GM18951 (cell line): Measurements from ENCODE around the gene NUTM2D.
A peak's percentile ranks its signal among the peaks of the same experiment; 100 is the strongest.
"Not testable (repeated sequence)": the region's sequence is repeated elsewhere in the genome, so short reads cannot be mapped to it uniquely, and the experiment has no call there.

Experiments
- POLR2A ChIP-seq: IDR thresholded peaks from 4 replicates; pipeline ENCODE4 v1.6.1; 2011; ENCODE audit warnings: mild to moderate bottlenecking; ENCODE audit not compliant: insufficient read length, insufficient read depth; ENCODE audit errors: extremely low read depth
- in situ Hi-C: fragments of 300-500 bp; cut with MboI; formaldehyde crosslinking; loops from one replicate; pipeline ENCODE4 v1.12.0; 2022; ENCODE audit warnings: low sequenced_read_pairs, mixed read lengths, inconsistent platforms; ENCODE audit not compliant: unreplicated experiment

NUTM2D gene

GRCh38 chr10:87342711-87343258 lies 14.8 kb upstream of the NUTM2D start:
- in situ Hi-C loops: not testable (repeated sequence)
- TF ChIP-seq POLR2A: peak; percentile 43

GRCh38 chr10:87345743-87346142 lies 11.8 kb upstream of the NUTM2D start:
- in situ Hi-C loops: not testable (repeated sequence)

GRCh38 chr10:87350161-87350560 lies 7.4 kb upstream of the NUTM2D start:
- in situ Hi-C loops: not testable (repeated sequence)

- in situ Hi-C loops: not testable (repeated sequence)
These were observed 4.7 kb upstream of the NUTM2D start for GRCh38 chr10:87352825-87353224.

- in situ Hi-C loops: not testable (repeated sequence)
These were observed 2.4 kb upstream of the NUTM2D start for GRCh38 chr10:87355110-87355509.

- in situ Hi-C loops: not testable (repeated sequence)
These were observed 615 bp downstream of the NUTM2D start for GRCh38 chr10:87358159-87358558.

GRCh38 chr10:87369514-87370112 lies 12.1 kb downstream of the NUTM2D start:
- in situ Hi-C loops: not testable (repeated sequence)

GRCh38 chr10:87374091-87374490 lies 16.5 kb downstream of the NUTM2D start:
- in situ Hi-C loops: not testable (repeated sequence)

- in situ Hi-C loops: not testable (repeated sequence)
These were observed 21.6 kb downstream of the NUTM2D start for GRCh38 chr10:87379115-87379514.

GRCh38 chr10:87383149-87383857 lies 25.8 kb downstream of the NUTM2D start:
- in situ Hi-C loops: not testable (repeated sequence)

- in situ Hi-C loops: not testable (repeated sequence)
These were observed 26.7 kb downstream of the NUTM2D start for GRCh38 chr10:87384283-87384682.

GRCh38 chr10:87385762-87386360 lies 28.3 kb downstream of the NUTM2D start:
- in situ Hi-C loops: not testable (repeated sequence)

- in situ Hi-C loops: not testable (repeated sequence)
These were observed 33.8 kb downstream of the NUTM2D start for GRCh38 chr10:87391360-87391759.

- in situ Hi-C loops: not testable (repeated sequence)
These were observed 38.7 kb downstream of the NUTM2D start for GRCh38 chr10:87396206-87396605.

GRCh38 chr10:87398436-87398835 lies 40.9 kb downstream of the NUTM2D start:
- in situ Hi-C loops: not testable (repeated sequence)

GRCh38 chr10:87407516-87408467 lies 50.2 kb downstream of the NUTM2D start:
- in situ Hi-C loops: not testable (repeated sequence)

GRCh38 chr10:87413921-87414320 lies 56.4 kb downstream of the NUTM2D start:
- in situ Hi-C loops: not testable (repeated sequence)
